ENCODE results near the gene ATF3.
A peak's percentile ranks its signal among the peaks of the same experiment; 100 is the strongest.

Gene ATF3

DNA sequence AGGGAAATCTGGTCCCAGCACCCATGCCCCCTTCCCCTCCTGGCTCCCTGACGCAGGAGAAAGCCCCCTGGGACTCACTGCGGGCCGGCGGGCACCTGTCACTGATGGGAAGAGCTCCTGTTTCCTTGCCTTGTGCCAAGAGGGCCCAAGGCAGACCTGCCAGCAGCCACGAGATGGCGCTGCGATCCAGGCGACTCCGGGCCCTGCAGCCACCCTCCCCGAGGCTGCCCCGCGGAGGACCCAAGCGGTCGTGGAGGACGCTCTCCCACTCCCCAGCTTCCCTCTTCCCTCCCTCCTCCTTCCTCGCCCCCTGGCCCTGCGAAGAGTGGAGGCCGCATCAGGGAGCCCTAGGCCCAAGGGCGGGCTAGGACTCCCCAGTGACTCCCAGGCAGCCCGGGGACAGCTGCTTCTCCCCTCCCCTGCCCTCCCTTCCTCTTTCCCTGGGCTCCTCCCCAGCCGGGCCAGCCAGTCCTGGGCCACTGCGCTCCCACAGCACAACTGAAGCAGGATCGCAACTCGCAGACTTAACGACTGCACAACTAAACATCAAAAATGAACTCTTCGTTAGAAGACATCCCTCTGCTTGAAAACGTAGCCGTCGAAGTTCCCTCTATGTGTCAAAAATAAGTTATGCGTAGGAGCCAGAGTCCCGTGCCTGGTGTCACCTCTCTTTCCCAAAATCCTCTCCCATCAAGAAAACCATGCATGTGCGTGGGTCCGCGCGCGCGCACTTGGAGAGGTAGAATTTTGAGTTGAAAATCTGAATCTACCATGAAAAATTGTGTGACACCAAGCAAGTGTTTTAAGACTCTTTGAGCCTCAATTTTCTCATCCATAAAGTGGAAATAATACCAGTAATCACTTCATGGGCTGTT lies 56.9 kb downstream of the ATF3 start:
- H3K4me1 Mint-ChIP-seq = peaks cover 5% of the 10 kb centered on the region
- no peaks in the 10 kb centered on the region for H3K9me3 Mint-ChIP-seq
- no peaks in the 10 kb centered on the region for H3K36me3 Mint-ChIP-seq
- H3K27ac Mint-ChIP-seq = peak overlapping the region; percentile 76
- H3K27me3 Mint-ChIP-seq = peaks cover 3% of the 10 kb centered on the region
- peak overlapping the region; percentile 83 for H3K4me3 Mint-ChIP-seq

DNA sequence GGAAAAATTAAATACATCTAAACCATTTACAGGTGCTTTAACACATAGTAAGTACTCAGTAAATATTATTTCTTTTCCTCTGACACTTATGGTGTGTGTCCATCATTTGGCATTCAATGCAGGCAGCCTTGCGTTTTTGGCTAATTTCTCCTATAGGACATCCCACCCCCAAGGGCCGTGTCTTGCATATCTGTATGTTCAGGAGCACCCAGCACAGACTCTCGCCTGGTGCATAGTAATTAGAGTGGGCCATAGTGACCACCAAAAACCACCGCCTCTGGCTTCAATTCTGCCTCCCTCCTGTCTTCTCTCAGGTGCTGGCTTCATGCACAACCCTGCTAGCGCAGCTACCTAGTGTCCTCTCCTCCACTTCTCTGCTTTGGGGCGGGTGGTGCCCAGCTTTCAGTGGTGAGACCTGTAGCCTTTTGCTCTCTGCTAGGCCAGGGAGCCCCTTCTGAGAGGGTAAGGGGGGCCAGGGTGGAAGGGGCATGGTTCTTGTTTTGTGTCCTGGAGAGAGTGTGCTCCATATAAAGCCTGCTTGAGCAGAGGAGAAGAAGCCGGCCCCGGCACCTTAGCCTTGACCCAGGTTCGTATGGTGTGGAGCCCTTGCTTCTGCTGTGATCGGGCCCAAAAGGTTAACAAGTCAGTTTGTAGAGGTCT lies 57.7 kb downstream of the ATF3 start:
- peaks cover 5% of the 10 kb centered on the region for H3K4me1 Mint-ChIP-seq
- H3K9me3 Mint-ChIP-seq = no peaks in the 10 kb centered on the region
- no peak overlapping the region for H3K27ac Mint-ChIP-seq
- no peak overlapping the region for H3K4me3 Mint-ChIP-seq
- peaks cover 6% of the 10 kb centered on the region for H3K27me3 Mint-ChIP-seq
- H3K36me3 Mint-ChIP-seq = no peaks in the 10 kb centered on the region

- no peak overlapping the region for H3K27ac Mint-ChIP-seq
- H3K36me3 Mint-ChIP-seq = no peaks in the 10 kb centered on the region
- no peak overlapping the region for H3K4me3 Mint-ChIP-seq
These were observed 58.9 kb downstream of the ATF3 start for GRCh38 chr1:212667223-212668139.

DNA sequence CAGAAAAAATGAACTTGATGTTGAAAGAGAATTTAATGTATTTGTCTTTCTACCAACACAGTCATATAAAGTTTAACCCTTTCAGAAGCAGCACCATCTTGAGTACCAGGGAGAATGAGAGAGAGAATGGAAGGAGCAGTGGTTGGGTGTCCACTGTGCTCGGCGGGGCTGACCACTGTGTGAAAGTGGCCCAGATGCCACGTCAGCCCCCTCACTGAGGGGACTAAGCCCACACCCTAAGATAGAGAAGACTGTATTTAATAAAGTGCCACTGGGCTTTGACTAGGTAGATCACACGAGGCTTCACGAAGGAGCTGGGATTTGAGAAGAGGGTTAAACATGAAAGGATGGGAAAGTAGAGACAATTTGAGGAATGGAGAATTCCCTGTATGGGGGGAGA lies 59.9 kb downstream of the ATF3 start:
- Mint-ChIP-seq H3K27me3 (peaks cover 10% of the 10 kb centered on the region), H3K4me1 (peaks cover 5% of the 10 kb centered on the region), H3K27ac (no peak overlapping the region), H3K4me3 (no peak overlapping the region), H3K36me3 (no peaks in the 10 kb centered on the region), H3K9me3 (no peaks in the 10 kb centered on the region)

More at GRCh38 chr1:212667223-212668139, 58.9 kb downstream of the ATF3 start:
- H3K4me1 Mint-ChIP-seq = peaks cover 5% of the 10 kb centered on the region
- H3K9me3 Mint-ChIP-seq = no peaks in the 10 kb centered on the region
- H3K27me3 Mint-ChIP-seq = peaks cover 10% of the 10 kb centered on the region

- no peaks in the 10 kb centered on the region for H3K9me3 Mint-ChIP-seq
- no peaks in the 10 kb centered on the region for H3K36me3 Mint-ChIP-seq
These were observed 60.5 kb downstream of the ATF3 start for GRCh38 chr1:212669102-212669501.

DNA sequence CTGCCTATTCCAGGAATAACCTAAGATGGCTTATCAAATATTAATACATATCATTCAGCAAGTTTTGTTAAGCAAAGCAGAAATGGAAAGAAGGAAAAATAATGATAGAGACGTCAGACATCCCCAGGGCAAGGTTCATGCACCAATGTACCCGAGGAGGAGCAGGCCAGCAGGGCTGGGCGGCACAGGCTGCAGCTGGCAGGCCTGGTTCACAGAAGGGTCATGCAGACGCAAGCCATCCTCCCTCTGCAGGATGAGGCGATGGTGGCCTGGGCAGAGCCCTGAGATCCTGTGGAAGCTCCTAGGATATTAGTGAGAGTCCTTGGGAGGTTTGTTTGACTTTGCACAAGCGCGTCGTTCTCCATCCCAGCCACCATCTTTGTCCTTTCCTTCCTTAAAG lies 61.0 kb downstream of the ATF3 start:
- H3K27ac Mint-ChIP-seq = no peak overlapping the region
- no peaks in the 10 kb centered on the region for H3K36me3 Mint-ChIP-seq

More at GRCh38 chr1:212669102-212669501, 60.5 kb downstream of the ATF3 start:
- H3K27ac Mint-ChIP-seq = no peak overlapping the region
- H3K4me3 Mint-ChIP-seq = no peak overlapping the region
- H3K27me3 Mint-ChIP-seq = peaks cover 10% of the 10 kb centered on the region
- H3K4me1 Mint-ChIP-seq = peaks cover 5% of the 10 kb centered on the region

GRCh38 chr1:212670301-212670700 lies 61.7 kb downstream of the ATF3 start:
- no peak overlapping the region for H3K27ac Mint-ChIP-seq
- no peaks in the 10 kb centered on the region for H3K9me3 Mint-ChIP-seq
- H3K4me3 Mint-ChIP-seq = no peak overlapping the region
- H3K4me1 Mint-ChIP-seq = peaks cover 5% of the 10 kb centered on the region
- H3K27me3 Mint-ChIP-seq = peaks cover 10% of the 10 kb centered on the region
- H3K36me3 Mint-ChIP-seq = no peaks in the 10 kb centered on the region

More for the DNA sequence above, 61.0 kb downstream of the ATF3 start:
- H3K9me3 Mint-ChIP-seq = no peaks in the 10 kb centered on the region
- peaks cover 5% of the 10 kb centered on the region for H3K4me1 Mint-ChIP-seq
- no peak overlapping the region for H3K4me3 Mint-ChIP-seq
- H3K27me3 Mint-ChIP-seq = peaks cover 10% of the 10 kb centered on the region

All from activated naive CD4-positive, alpha-beta T cell treated with anti-CD3 and anti-CD28 coated beads, Interleukin-2, amount 50 U/mL, for 24 hours (primary cell).